ENCODE data around the gene NLE1.

Gene NLE1

GRCh38 chr17:35141681-35142466 is at the start of gene NLE1:
TSS of gene NLE1 (minus strand) at chr17:35142303. CDS start at chr17:35142275, 28 bp downstream.
- TF ChIP-seq, protein P1, sequence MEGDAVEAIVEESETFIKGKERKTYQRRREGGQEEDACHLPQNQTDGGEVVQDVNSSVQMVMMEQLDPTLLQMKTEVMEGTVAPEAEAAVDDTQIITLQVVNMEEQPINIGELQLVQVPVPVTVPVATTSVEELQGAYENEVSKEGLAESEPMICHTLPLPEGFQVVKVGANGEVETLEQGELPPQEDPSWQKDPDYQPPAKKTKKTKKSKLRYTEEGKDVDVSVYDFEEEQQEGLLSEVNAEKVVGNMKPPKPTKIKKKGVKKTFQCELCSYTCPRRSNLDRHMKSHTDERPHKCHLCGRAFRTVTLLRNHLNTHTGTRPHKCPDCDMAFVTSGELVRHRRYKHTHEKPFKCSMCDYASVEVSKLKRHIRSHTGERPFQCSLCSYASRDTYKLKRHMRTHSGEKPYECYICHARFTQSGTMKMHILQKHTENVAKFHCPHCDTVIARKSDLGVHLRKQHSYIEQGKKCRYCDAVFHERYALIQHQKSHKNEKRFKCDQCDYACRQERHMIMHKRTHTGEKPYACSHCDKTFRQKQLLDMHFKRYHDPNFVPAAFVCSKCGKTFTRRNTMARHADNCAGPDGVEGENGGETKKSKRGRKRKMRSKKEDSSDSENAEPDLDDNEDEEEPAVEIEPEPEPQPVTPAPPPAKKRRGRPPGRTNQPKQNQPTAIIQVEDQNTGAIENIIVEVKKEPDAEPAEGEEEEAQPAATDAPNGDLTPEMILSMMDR (IDR thresholded peaks at IDR 0.05; ENCODE audit: low read depth, low read length, missing control alignments), result peak; percentile 95
- H3K36me3 ChIP-seq (replicated peaks), result peaks cover 16% of the 10 kb centered on the region
- peak; percentile 69 for DNase-seq
- peak within 1 kb of the TSS; percentile 99 for H3K4me3 ChIP-seq (ENCODE audit: low read depth, low read length)
- H3K27ac ChIP-seq, result peak within 1 kb of the TSS; percentile 33
- no peaks in the 10 kb centered on the region for H3K27me3 ChIP-seq (replicated peaks)
- in situ Hi-C loops (cut with HindIII; ENCODE audit: low pct_ligation_motif_present, low sequenced_read_pairs), result no loop called here

DNA sequence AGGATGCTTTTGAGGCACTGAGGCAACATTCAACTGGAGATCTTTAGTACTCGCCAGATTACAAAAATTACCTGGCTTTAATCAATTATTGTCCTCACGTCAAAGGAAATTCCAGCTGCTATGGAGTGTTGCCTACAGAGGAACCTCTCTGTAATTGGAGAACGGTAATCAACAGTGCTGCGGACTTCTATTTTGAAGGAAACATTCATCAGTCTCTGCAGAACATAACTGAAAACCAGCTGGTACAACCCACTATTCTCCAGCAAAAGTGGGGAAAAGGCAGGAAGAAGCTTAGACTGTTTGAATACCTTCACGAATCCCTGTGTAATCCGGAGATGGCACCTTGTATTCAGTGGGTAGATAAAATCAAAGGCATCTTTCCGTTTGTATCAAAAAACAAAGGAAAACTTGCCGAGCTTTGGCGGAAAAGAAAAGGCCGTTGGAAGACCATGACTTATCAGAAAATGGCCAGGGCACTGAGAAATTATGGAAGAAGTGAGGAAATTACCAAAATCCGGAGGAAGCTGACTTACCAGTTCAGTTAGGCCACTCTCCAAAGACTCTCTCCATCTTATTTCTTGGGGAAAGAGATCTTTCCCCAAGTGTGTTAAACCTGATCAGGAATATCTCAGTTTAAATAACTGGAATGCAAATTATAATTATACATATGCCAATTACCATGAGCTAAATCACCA is 49.0 kb upstream of the NLE1 start:
- no peaks in the 10 kb centered on the region for H3K36me3 ChIP-seq (replicated peaks)
- in situ Hi-C loops (cut with HindIII; ENCODE audit: low pct_ligation_motif_present, low sequenced_read_pairs), result no loop called here
- no peak overlapping the region for H3K4me3 ChIP-seq (ENCODE audit: low read depth, low read length)
- no peaks in the 10 kb centered on the region for H3K27me3 ChIP-seq (replicated peaks)
- TF ChIP-seq, protein P1 (IDR thresholded peaks at IDR 0.05; ENCODE audit: low read depth, low read length, missing control alignments), result no peak
- DNase-seq, result no peak
- no peak overlapping the region for H3K27ac ChIP-seq

- Histone ChIP-seq H3K36me3 (replicated peaks) (no peaks in the 10 kb centered on the region), H3K27ac (no peak overlapping the region), H3K4me3 (ENCODE audit: low read depth, low read length) (no peak overlapping the region), H3K27me3 (replicated peaks) (no peaks in the 10 kb centered on the region)
- DNase-seq, result no peak
- TF ChIP-seq, protein P1 (IDR thresholded peaks at IDR 0.05; ENCODE audit: low read depth, low read length, missing control alignments), result no peak
- in situ Hi-C loops (cut with HindIII; ENCODE audit: low pct_ligation_motif_present, low sequenced_read_pairs), result no loop called here
Measured at GRCh38 chr17:35189291-35189690, 47.2 kb upstream of the NLE1 start.

DNA sequence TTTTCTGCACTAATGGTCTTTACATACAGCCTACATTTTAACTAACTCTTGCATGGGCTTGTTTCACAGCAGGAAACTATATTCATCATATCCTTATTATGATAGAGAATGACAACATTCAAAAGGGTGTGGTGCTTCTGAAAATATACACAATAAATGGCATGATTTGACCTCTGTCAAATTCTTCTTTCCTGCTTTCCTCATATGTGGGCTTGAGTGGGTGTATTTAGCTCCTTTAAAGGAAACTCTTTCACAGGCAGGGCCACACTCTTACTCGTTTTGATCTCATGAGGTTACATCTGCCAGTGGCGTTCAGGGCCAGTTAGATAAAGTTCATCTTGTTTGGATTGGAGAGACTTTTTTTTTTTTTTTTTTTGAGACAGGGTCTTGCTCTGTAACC is 46.0 kb upstream of the NLE1 start:
- no peak overlapping the region for H3K4me3 ChIP-seq (ENCODE audit: low read depth, low read length)
- no peaks in the 10 kb centered on the region for H3K27me3 ChIP-seq (replicated peaks)
- H3K27ac ChIP-seq, result no peak overlapping the region
- TF ChIP-seq, protein P1 (IDR thresholded peaks at IDR 0.05; ENCODE audit: low read depth, low read length, missing control alignments), result no peak
- DNase-seq, result no peak
- in situ Hi-C loops (cut with HindIII; ENCODE audit: low pct_ligation_motif_present, low sequenced_read_pairs), result no loop called here
- no peaks in the 10 kb centered on the region for H3K36me3 ChIP-seq (replicated peaks)

- H3K27ac ChIP-seq, result no peak overlapping the region
- no peak for DNase-seq
- H3K4me3 ChIP-seq (ENCODE audit: low read depth, low read length), result no peak overlapping the region
- in situ Hi-C loops (cut with HindIII; ENCODE audit: low pct_ligation_motif_present, low sequenced_read_pairs), result no loop called here
- H3K36me3 ChIP-seq (replicated peaks), result no peaks in the 10 kb centered on the region
- TF ChIP-seq, protein P1 (IDR thresholded peaks at IDR 0.05; ENCODE audit: low read depth, low read length, missing control alignments), result no peak
- H3K27me3 ChIP-seq (replicated peaks), result no peaks in the 10 kb centered on the region
Measured at GRCh38 chr17:35187481-35187880, 45.4 kb upstream of the NLE1 start.

Measured in brain microvascular endothelial cell (primary cell).